Measurements from ENCODE around the gene SENP7. TPM values are rescaled to one million over a fixed set of nuclear protein-coding genes. Genes with fewer than 3 reads are reported as not detected.

The SENP7 gene
- polyA plus RNA-seq, 1 of the 3 experiments (the other 2 are of a cell fraction) = 2.7 TPM

DNA sequence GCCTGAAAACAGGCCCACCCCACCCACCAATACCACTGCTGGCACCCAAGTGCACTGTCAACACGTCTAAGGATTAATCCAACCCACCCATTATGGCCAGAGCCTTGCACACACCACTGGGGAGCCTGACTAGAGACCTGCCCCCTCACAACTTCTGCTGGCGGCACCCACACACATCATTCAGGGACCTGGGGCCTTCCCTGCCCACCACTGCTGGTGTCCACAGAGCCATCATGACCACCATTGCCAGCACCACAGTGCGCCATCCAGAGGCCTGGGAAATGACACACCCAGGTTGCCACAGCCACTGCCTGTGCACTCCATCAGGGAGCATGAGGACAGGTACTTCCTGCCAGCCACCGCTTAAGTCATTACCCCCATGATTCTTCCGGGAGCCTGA, 125.7 kb downstream of the SENP7 start:
- Histone ChIP-seq H3K27me3 (ENCODE audit: insufficient read depth) (no peaks in the 10 kb centered on the region), H3K9me3 (no peaks in the 10 kb centered on the region; the same call in 1 of the 2 replicates), H2AFZ (ENCODE audit: low read depth) (no peak overlapping the region), H3K4me1 (ENCODE audit: control insufficient read depth in 1 of 2, insufficient read depth in 2 of 2, low read depth in 1 of 2, low read length in 1 of 2) (peaks cover 0 to 8% of the 10 kb centered on the region in 2 experiments; a peak in 1 of 4 replicates), H3K9me2 (no peaks in the 10 kb centered on the region), H4K20me1 (ENCODE audit: insufficient read depth) (no peaks in the 10 kb centered on the region), H3K36me3 (replicated peaks in 1 of 2; ENCODE audit: control insufficient read depth in 1 of 2, insufficient read depth in 2 of 2, low read length in 1 of 2) (peaks cover 0 to 10% of the 10 kb centered on the region in 2 experiments), H3K9ac (no peak overlapping the region), H3F3A (replicated peaks; ENCODE audit: insufficient read depth) (peaks cover 2% of the 10 kb centered on the region), H3K79me2 (ENCODE audit: insufficient read depth) (peaks cover 11% of the 10 kb centered on the region; the same call in 1 of the 2 replicates), H3K27ac (ENCODE audit: low read depth in 2 of 2, low read length in 1 of 2) (no peak overlapping the region), H3K4me3 (ENCODE audit: low read depth in 2 of 2, low read length in 1 of 2) (no peak overlapping the region), H3K4me2 (no peak overlapping the region)
- CTCF ChIA-PET = no interaction called here
- 95% methylated on average over 4 of the region's 5 CpGs for WGBS (ENCODE audit: low lambda C conversion rate)
- POLR2A ChIA-PET = no interaction called here
- DNase-seq = no peak
- no peak for TF ChIP-seq NRF1 (IDR thresholded peaks at IDR 0.05; ENCODE audit: low read depth, low read length)
- TF ChIP-seq TAF1 (IDR thresholded peaks at IDR 0.05; ENCODE audit: borderline replicate concordance, low read depth, low read length) = no peak

- H3K27ac ChIP-seq (ENCODE audit: low read depth in 2 of 2, low read length in 1 of 2) = no peak overlapping the region
- no peak overlapping the region for H2AFZ ChIP-seq (ENCODE audit: low read depth)
- H4K20me1 ChIP-seq (ENCODE audit: insufficient read depth) = no peaks in the 10 kb centered on the region
- H3K36me3 ChIP-seq (replicated peaks in 1 of 2; ENCODE audit: control insufficient read depth in 1 of 2, insufficient read depth in 2 of 2, low read length in 1 of 2) = peaks cover 0 to 13% of the 10 kb centered on the region in 2 experiments
- H3K79me2 ChIP-seq (ENCODE audit: insufficient read depth) = peaks cover 11% of the 10 kb centered on the region; the same call in 1 of the 2 replicates
- WGBS (ENCODE audit: low lambda C conversion rate) = 85% methylated on average over 2 of the region's 10 CpGs
- no peaks in the 10 kb centered on the region for H3K27me3 ChIP-seq (ENCODE audit: insufficient read depth)
- peaks cover 10% of the 10 kb centered on the region for H3F3A ChIP-seq (replicated peaks; ENCODE audit: insufficient read depth)
- H3K9me2 ChIP-seq = no peaks in the 10 kb centered on the region
- no peak overlapping the region for H3K4me2 ChIP-seq
- peaks cover 0 to 8% of the 10 kb centered on the region in 2 experiments; a peak in 1 of 4 replicates for H3K4me1 ChIP-seq (ENCODE audit: control insufficient read depth in 1 of 2, insufficient read depth in 2 of 2, low read depth in 1 of 2, low read length in 1 of 2)
- CTCF ChIA-PET = interaction anchor here (1.0 kb wide), 1 partner anchor 9 kb away, joined by 3 read pairs; no protein-coding TSS in a partner anchor
- peaks cover 11% of the 10 kb centered on the region for H3K9me3 ChIP-seq
- DNase-seq = no peak
- no peak overlapping the region for H3K4me3 ChIP-seq (ENCODE audit: low read depth in 2 of 2, low read length in 1 of 2)
- TF ChIP-seq FOSL2 (IDR thresholded peaks at IDR 0.05; ENCODE audit: borderline replicate concordance, low read depth) (no peak), FOXM1 (IDR thresholded peaks at IDR 0.05; ENCODE audit: low read depth) (no peak), MEF2A (IDR thresholded peaks at IDR 0.05; ENCODE audit: borderline replicate concordance, low read depth) (no peak), FOXJ3 (CRISPR knock-in tag; IDR thresholded peaks at IDR 0.05) (no peak), RFX5 (IDR thresholded peaks at IDR 0.05; ENCODE audit: low read length) (no peak), JUND (IDR thresholded peaks at IDR 0.05) (no peak), YY1 (IDR thresholded peaks at IDR 0.05; ENCODE audit: low read depth) (no peak), ZBTB33 (IDR thresholded peaks at IDR 0.05; ENCODE audit: borderline replicate concordance, low read depth) (no peak), GATA2 (CRISPR knock-in tag; IDR thresholded peaks at IDR 0.05) (no peak), RAD21 (IDR thresholded peaks at IDR 0.05; ENCODE audit: low read length) (no peak), NRF1 (IDR thresholded peaks at IDR 0.05; ENCODE audit: low read depth, low read length) (no peak), SMC3 (IDR thresholded peaks at IDR 0.05; ENCODE audit: low read depth, low read length) (no peak)
- TF ChIP-seq, protein P1, sequence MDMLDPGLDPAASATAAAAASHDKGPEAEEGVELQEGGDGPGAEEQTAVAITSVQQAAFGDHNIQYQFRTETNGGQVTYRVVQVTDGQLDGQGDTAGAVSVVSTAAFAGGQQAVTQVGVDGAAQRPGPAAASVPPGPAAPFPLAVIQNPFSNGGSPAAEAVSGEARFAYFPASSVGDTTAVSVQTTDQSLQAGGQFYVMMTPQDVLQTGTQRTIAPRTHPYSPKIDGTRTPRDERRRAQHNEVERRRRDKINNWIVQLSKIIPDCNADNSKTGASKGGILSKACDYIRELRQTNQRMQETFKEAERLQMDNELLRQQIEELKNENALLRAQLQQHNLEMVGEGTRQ (IDR thresholded peaks at IDR 0.05; ENCODE audit: borderline replicate concordance, low read depth, low read length) = no peak
- POLR2A ChIA-PET = interaction anchor here (0.7 kb wide), 1 partner anchor 750 kb away, joined by 3 read pairs; no protein-coding TSS in a partner anchor
- H3K9ac ChIP-seq = no peak overlapping the region
These were observed 128.6 kb downstream of the SENP7 start for GRCh38 chr3:101384426-101384825.

All from SK-N-SH (cell line).